Loucy (cell line): ENCODE data around the gene MIA.
"Not testable (repeated sequence)": the region's sequence is repeated elsewhere in the genome, so short reads cannot be mapped to it uniquely, and the experiment has no call there.

Experiments used
- H2AFZ ChIP-seq: fragments of 200-600 bp; sonication (generic); 2 replicates; pipeline ENCODE4 v1.6.0; 2016; ENCODE audit warnings: antibody characterized with exemption, mild to moderate bottlenecking, low read length, moderate library complexity
- H3F3A ChIP-seq: fragments of 200-600 bp; 2 replicates; pipeline ENCODE4 v1.6.0; 2016; ENCODE audit warnings: antibody characterized with exemption, low read depth, mild to moderate bottlenecking
- H3K27me3 ChIP-seq: fragments of 200-600 bp; sonication (generic); 2 replicates; pipeline ENCODE4 v1.6.1; 2014; ENCODE audit warnings: low read length, mild to moderate bottlenecking; ENCODE audit not compliant: insufficient read depth, poor library complexity, severe bottlenecking
- H3K36me3 ChIP-seq: fragments of 200-600 bp; sonication (generic); 2 replicates; pipeline ENCODE4 v1.6.1; 2016; ENCODE audit warnings: low read length; ENCODE audit not compliant: insufficient read depth
- H3K4me1 ChIP-seq: fragments of 200-600 bp; sonication (generic); 2 replicates; pipeline ENCODE4 v1.5.1; 2014; ENCODE audit warnings: low read length, mild to moderate bottlenecking; ENCODE audit not compliant: insufficient read depth, poor library complexity, severe bottlenecking
- H3K4me2 ChIP-seq: fragments of 200-600 bp; sonication (generic); 2 replicates; pipeline ENCODE4 v1.6.0; 2014; ENCODE audit warnings: antibody characterized with exemption, low read length, low read depth, mild to moderate bottlenecking; ENCODE audit not compliant: poor library complexity, severe bottlenecking
- H3K4me3 ChIP-seq: fragments of 200-600 bp; sonication (generic); 2 replicates; pipeline ENCODE4 v1.5.1; 2014; ENCODE audit warnings: low read length, mild to moderate bottlenecking, mixed read lengths; ENCODE audit not compliant: poor library complexity, severe bottlenecking
- H3K79me2 ChIP-seq: fragments of 200-600 bp; sonication (generic); 2 replicates; pipeline ENCODE4 v1.6.1; 2014; ENCODE audit warnings: low read length; ENCODE audit not compliant: insufficient read depth
- H3K9ac ChIP-seq: fragments of 200-600 bp; sonication (generic); 2 replicates; pipeline ENCODE4 v1.6.0; 2014; ENCODE audit warnings: mild to moderate bottlenecking, low read depth, low read length, moderate library complexity; ENCODE audit not compliant: poor library complexity, severe bottlenecking
- H3K9me2 ChIP-seq: fragments of 200-600 bp; sonication (generic); replicated peaks from 2 replicates; pipeline ENCODE4 v1.6.1; 2016; ENCODE audit warnings: low read depth, low read length, mixed read lengths
- H3K9me3 ChIP-seq: fragments of 200-600 bp; sonication (generic); 2 replicates; pipeline ENCODE4 v1.6.1; 2014; ENCODE audit warnings: mild to moderate bottlenecking, antibody characterized with exemption, low read length, low read depth; ENCODE audit not compliant: insufficient read depth
- H4K20me1 ChIP-seq: fragments of 200-600 bp; sonication (generic); 2 replicates; pipeline ENCODE4 v1.6.0; 2014; ENCODE audit warnings: antibody characterized with exemption, low read length, mild to moderate bottlenecking; ENCODE audit not compliant: insufficient read depth, poor library complexity, severe bottlenecking
- CTCF ChIP-seq: fragments of 200-600 bp; sonication (generic); conservative IDR thresholded peaks from 2 replicates; pipeline ENCODE4 v1.5.1; 2014; ENCODE audit warnings: mild to moderate bottlenecking, antibody characterized with exemption, low read length
- EZH2phosphoT487 ChIP-seq: fragments of 200-600 bp; IDR thresholded peaks from 2 replicates; pipeline ENCODE4 v1.6.1; 2018; ENCODE audit warnings: antibody characterized with exemption, mild to moderate bottlenecking, moderate library complexity, borderline replicate concordance

The MIA gene

DNA sequence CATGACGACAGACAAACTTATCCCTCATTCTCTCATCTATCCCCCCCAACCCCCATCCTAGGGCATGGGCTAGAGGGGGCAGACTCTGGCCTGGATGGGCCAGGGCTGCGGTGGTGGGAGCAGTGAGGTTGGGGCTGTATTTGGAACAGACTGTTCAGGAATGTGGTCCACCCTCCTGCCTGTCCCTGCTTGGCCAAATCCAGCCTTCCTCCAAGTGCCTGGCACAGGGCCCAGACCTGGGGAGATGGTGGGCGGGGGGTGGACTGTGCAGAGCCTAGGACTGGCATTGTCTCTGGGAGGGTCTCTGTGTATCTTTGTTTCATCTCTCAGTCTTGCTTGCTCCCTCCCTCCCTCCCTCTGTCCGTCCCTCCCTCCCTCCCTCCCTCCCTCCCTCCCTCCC, 37.9 kb downstream of the MIA start:
- Histone ChIP-seq H2AFZ (no peak overlapping the region), H3K4me1 (no peaks in the 10 kb centered on the region), H3K9ac (no peak overlapping the region), H3K27me3 (no peaks in the 10 kb centered on the region), H3F3A (no peaks in the 10 kb centered on the region), H3K9me3 (no peaks in the 10 kb centered on the region), H3K9me2 (no peaks in the 10 kb centered on the region), H4K20me1 (peaks cover 2% of the 10 kb centered on the region), H3K4me3 (no peak overlapping the region), H3K79me2 (peaks cover 5% of the 10 kb centered on the region; the same call in 1 of the 2 replicates), H3K36me3 (peaks cover 6% of the 10 kb centered on the region; the same call in 1 of the 2 replicates), H3K4me2 (no peak overlapping the region)
- TF ChIP-seq CTCF (no peak), EZH2phosphoT487 (no peak)

GRCh38 chr19:40815223-40815622, 39.9 kb downstream of the MIA start:
- Histone ChIP-seq H3K9ac (no peak overlapping the region), H3K27me3 (no peaks in the 10 kb centered on the region), H3K4me2 (no peak overlapping the region), H3K36me3 (no peaks in the 10 kb centered on the region), H3K79me2 (no peaks in the 10 kb centered on the region), H3K9me3 (no peaks in the 10 kb centered on the region), H3K4me1 (no peaks in the 10 kb centered on the region), H4K20me1 (no peaks in the 10 kb centered on the region), H2AFZ (no peak overlapping the region), H3K4me3 (no peak overlapping the region), H3K9me2 (no peaks in the 10 kb centered on the region), H3F3A (no peaks in the 10 kb centered on the region)
- TF ChIP-seq EZH2phosphoT487 (no peak), CTCF (no peak)

GRCh38 chr19:40818480-40819399, 43.4 kb downstream of the MIA start:
- not testable (repeated sequence) for H4K20me1 ChIP-seq, H3K36me3 ChIP-seq, H3K79me2 ChIP-seq, H2AFZ ChIP-seq, H3K4me1 ChIP-seq, H3K9me3 ChIP-seq, H3F3A ChIP-seq, H3K27me3 ChIP-seq, H3K4me3 ChIP-seq, H3K9me2 ChIP-seq, H3K9ac ChIP-seq
- TF ChIP-seq CTCF, result 0 out of 2 replicates have a peak, but pooled peaks have one; percentile 34
- peak overlapping the region; percentile 34 for H3K4me2 ChIP-seq
